ENCODE measurements around the gene CRTC3. TPM values are rescaled to one million over a fixed set of nuclear protein-coding genes. Genes with fewer than 3 reads are reported as not detected.
A peak's percentile ranks its signal among the peaks of the same experiment; 100 is the strongest.

Gene CRTC3
- total and polyA plus RNA-seq, 2 of the 13 experiments (the other 11 are each of a cell fraction or from before 2014, with no cell fraction given), result 8.4 to 11.8 TPM

DNA sequence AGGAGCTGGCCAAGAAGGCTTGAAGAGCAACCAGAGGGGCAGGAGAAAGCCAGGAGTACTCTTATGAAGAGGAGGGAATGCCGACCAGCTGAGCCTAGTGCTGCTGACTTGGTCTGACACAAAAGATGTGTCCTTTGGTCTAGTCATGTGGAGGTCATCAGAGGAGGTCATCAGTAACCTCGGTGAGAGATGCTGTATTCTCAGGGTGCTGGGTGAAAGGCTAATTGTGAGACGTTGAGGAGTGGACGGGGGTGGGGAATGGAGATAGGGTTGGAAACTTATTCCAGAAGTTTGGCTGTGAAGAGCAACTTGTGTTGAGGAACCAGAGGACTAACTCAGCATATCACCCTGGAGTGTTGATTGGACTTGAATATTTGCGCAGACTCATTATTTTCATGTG lies 5.5 kb downstream of the CRTC3 start (continued):
- no peak for TF ChIP-seq ZNF550 (CRISPR knock-in tag; IDR thresholded peaks at IDR 0.05; ENCODE audit: borderline replicate concordance)
- TF ChIP-seq, protein P1, sequence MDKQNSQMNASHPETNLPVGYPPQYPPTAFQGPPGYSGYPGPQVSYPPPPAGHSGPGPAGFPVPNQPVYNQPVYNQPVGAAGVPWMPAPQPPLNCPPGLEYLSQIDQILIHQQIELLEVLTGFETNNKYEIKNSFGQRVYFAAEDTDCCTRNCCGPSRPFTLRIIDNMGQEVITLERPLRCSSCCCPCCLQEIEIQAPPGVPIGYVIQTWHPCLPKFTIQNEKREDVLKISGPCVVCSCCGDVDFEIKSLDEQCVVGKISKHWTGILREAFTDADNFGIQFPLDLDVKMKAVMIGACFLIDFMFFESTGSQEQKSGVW (CRISPR knock-in tag; IDR thresholded peaks at IDR 0.05; ENCODE audit: borderline replicate concordance), result no peak
- no peak for TF ChIP-seq ZNF773 (CRISPR knock-in tag; IDR thresholded peaks at IDR 0.05; ENCODE audit: borderline replicate concordance)
- TF ChIP-seq AKAP8 (CRISPR knock-in tag; IDR thresholded peaks at IDR 0.05), result no peak
- TF ChIP-seq, protein P2, sequence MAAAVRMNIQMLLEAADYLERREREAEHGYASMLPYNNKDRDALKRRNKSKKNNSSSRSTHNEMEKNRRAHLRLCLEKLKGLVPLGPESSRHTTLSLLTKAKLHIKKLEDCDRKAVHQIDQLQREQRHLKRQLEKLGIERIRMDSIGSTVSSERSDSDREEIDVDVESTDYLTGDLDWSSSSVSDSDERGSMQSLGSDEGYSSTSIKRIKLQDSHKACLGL (CRISPR knock-in tag; IDR thresholded peaks at IDR 0.05), result no peak
- TF ChIP-seq, protein P3, sequence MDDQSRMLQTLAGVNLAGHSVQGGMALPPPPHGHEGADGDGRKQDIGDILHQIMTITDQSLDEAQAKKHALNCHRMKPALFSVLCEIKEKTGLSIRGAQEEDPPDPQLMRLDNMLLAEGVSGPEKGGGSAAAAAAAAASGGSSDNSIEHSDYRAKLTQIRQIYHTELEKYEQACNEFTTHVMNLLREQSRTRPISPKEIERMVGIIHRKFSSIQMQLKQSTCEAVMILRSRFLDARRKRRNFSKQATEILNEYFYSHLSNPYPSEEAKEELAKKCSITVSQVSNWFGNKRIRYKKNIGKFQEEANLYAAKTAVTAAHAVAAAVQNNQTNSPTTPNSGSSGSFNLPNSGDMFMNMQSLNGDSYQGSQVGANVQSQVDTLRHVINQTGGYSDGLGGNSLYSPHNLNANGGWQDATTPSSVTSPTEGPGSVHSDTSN (CRISPR knock-in tag; IDR thresholded peaks at IDR 0.05; ENCODE audit: borderline replicate concordance), result no peak
- TF ChIP-seq ERF (CRISPR knock-in tag; IDR thresholded peaks at IDR 0.05), result no peak
- TF ChIP-seq HNF4A (CRISPR knock-in tag; IDR thresholded peaks at IDR 0.05), result peak; percentile 39; the same call in 1 of the 2 replicates
- TF ChIP-seq, protein P4, sequence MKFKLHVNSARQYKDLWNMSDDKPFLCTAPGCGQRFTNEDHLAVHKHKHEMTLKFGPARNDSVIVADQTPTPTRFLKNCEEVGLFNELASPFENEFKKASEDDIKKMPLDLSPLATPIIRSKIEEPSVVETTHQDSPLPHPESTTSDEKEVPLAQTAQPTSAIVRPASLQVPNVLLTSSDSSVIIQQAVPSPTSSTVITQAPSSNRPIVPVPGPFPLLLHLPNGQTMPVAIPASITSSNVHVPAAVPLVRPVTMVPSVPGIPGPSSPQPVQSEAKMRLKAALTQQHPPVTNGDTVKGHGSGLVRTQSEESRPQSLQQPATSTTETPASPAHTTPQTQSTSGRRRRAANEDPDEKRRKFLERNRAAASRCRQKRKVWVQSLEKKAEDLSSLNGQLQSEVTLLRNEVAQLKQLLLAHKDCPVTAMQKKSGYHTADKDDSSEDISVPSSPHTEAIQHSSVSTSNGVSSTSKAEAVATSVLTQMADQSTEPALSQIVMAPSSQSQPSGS (CRISPR knock-in tag; IDR thresholded peaks at IDR 0.05), result no peak
- TF ChIP-seq FOXK1 (CRISPR knock-in tag; IDR thresholded peaks at IDR 0.05; ENCODE audit: borderline replicate concordance, low read depth), result no peak
- TF ChIP-seq, protein P5, sequence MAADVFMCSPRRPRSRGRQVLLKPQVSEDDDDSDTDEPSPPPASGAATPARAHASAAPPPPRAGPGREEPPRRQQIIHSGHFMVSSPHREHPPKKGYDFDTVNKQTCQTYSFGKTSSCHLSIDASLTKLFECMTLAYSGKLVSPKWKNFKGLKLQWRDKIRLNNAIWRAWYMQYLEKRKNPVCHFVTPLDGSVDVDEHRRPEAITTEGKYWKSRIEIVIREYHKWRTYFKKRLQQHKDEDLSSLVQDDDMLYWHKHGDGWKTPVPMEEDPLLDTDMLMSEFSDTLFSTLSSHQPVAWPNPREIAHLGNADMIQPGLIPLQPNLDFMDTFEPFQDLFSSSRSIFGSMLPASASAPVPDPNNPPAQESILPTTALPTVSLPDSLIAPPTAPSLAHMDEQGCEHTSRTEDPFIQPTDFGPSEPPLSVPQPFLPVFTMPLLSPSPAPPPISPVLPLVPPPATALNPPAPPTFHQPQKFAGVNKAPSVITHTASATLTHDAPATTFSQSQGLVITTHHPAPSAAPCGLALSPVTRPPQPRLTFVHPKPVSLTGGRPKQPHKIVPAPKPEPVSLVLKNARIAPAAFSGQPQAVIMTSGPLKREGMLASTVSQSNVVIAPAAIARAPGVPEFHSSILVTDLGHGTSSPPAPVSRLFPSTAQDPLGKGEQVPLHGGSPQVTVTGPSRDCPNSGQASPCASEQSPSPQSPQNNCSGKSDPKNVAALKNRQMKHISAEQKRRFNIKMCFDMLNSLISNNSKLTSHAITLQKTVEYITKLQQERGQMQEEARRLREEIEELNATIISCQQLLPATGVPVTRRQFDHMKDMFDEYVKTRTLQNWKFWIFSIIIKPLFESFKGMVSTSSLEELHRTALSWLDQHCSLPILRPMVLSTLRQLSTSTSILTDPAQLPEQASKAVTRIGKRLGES (CRISPR knock-in tag; IDR thresholded peaks at IDR 0.05; ENCODE audit: borderline replicate concordance), result no peak
- TF ChIP-seq FOXM1 (CRISPR knock-in tag; IDR thresholded peaks at IDR 0.05), result no peak
- no peak for TF ChIP-seq DNMT3B (CRISPR knock-in tag; conservative IDR thresholded peaks at IDR 0.05)
- TF ChIP-seq ZBTB7A (CRISPR knock-in tag; IDR thresholded peaks at IDR 0.05), result no peak
- TF ChIP-seq PLRG1 (conservative IDR thresholded peaks at IDR 0.05), result no peak
- TF ChIP-seq ZNF326 (CRISPR knock-in tag; IDR thresholded peaks at IDR 0.05; ENCODE audit: borderline replicate concordance), result no peak
- no peak for TF ChIP-seq MYNN (CRISPR knock-in tag; IDR thresholded peaks at IDR 0.05; ENCODE audit: low read depth)
- no peak for TF ChIP-seq MXI1 (IDR thresholded peaks at IDR 0.05; ENCODE audit: borderline replicate concordance, low read depth, low read length)
- TF ChIP-seq NR2F6 (IDR thresholded peaks at IDR 0.05), result peak; percentile 46; the same call in 1 of the 2 replicates
- TF ChIP-seq NR2F6 (CRISPR knock-in tag; IDR thresholded peaks at IDR 0.05), result peak; percentile 58; the same call in 1 of the 2 replicates
- TF ChIP-seq HIVEP1 (CRISPR knock-in tag; IDR thresholded peaks at IDR 0.05), result no peak
- TF ChIP-seq KMT2B (CRISPR knock-in tag; IDR thresholded peaks at IDR 0.05), result no peak
- TF ChIP-seq, protein P6, sequence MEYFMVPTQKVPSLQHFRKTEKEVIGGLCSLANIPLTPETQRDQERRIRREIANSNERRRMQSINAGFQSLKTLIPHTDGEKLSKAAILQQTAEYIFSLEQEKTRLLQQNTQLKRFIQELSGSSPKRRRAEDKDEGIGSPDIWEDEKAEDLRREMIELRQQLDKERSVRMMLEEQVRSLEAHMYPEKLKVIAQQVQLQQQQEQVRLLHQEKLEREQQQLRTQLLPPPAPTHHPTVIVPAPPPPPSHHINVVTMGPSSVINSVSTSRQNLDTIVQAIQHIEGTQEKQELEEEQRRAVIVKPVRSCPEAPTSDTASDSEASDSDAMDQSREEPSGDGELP (IDR thresholded peaks at IDR 0.05; ENCODE audit: borderline replicate concordance, low read depth), result peak; percentile 20; the same call in 1 of the 2 replicates
- TF ChIP-seq ZNF747 (CRISPR knock-in tag; IDR thresholded peaks at IDR 0.05; ENCODE audit: borderline replicate concordance), result no peak
- no peak for TF ChIP-seq DR1 (CRISPR knock-in tag; IDR thresholded peaks at IDR 0.05)
- TF ChIP-seq ZNF850 (CRISPR knock-in tag; conservative IDR thresholded peaks at IDR 0.05), result no peak
